SK-N-MC (cell line): ENCODE results near the gene PLA2G7.
"Not testable (repeated sequence)": the region's sequence is repeated elsewhere in the genome, so short reads cannot be mapped to it uniquely, and the experiment has no call there.

Source experiments
- DNase-seq: peaks from one replicate; pipeline ENCODE4 v3.0.0-alpha.2; 2011; ENCODE audit warnings: low read depth, low spot score
- H3K27ac ChIP-seq: fragments of 200-600 bp; sonication (generic); 2 replicates; pipeline ENCODE4 v1.5.1; 2016; ENCODE audit warnings: mixed run types
- H3K36me3 ChIP-seq: fragments of 200-600 bp; sonication (generic); 2 replicates; pipeline ENCODE4 v1.6.1; 2017; ENCODE audit warnings: antibody characterized with exemption, low read length, mixed read lengths; ENCODE audit not compliant: insufficient read depth
- H3K4me3 ChIP-seq: fragments of 200-600 bp; sonication (generic); 2 replicates; pipeline ENCODE4 v1.5.1; 2016
- H3K9ac ChIP-seq: fragments of 200-600 bp; sonication (generic); 2 replicates; pipeline ENCODE4 v1.8.0; 2017; ENCODE audit warnings: mixed run types, mixed read lengths; ENCODE audit not compliant: insufficient read length
- H3K9me3 ChIP-seq: fragments of 200-600 bp; sonication (generic); 2 replicates; pipeline ENCODE4 v1.6.1; 2017; ENCODE audit warnings: low read depth, mild to moderate bottlenecking, antibody characterized with exemption, low read length, moderate library complexity, mixed read lengths
- EZH2 ChIP-seq: fragments of 200-600 bp; sonication (generic); IDR thresholded peaks from one replicate; pipeline ENCODE4 v1.6.1; 2017; ENCODE audit warnings: antibody characterized with exemption
- FOXP2 ChIP-seq: optimal IDR thresholded peaks from 2 replicates; pipeline ENCODE3; 2011; ENCODE audit warnings: mild to moderate bottlenecking, moderate library complexity; ENCODE audit not compliant: insufficient read depth; ENCODE audit errors: extremely low read length, control extremely low read depth
- POLR2AphosphoS5 ChIP-seq: IDR thresholded peaks from 2 replicates; pipeline ENCODE4 v1.6.1; 2012; ENCODE audit warnings: mild to moderate bottlenecking, low read depth, low read length, borderline replicate concordance

The PLA2G7 gene

GRCh38 chr6:46756469-46757213 lies 21.5 kb upstream of the PLA2G7 start:
- TF ChIP-seq FOXP2 (no peak), POLR2AphosphoS5 (no peak), EZH2 (no peak)
- Histone ChIP-seq H3K36me3 (no peaks in the 10 kb centered on the region), H3K9me3 (no peaks in the 10 kb centered on the region), H3K9ac (no peak overlapping the region), H3K4me3 (no peak overlapping the region), H3K27ac (no peak overlapping the region)
- no peak for DNase-seq

- no peak overlapping the region for H3K9ac ChIP-seq
- TF ChIP-seq FOXP2 (no peak), EZH2 (no peak), POLR2AphosphoS5 (no peak)
- no peaks in the 10 kb centered on the region for H3K9me3 ChIP-seq
- DNase-seq = no peak
- no peak overlapping the region for H3K27ac ChIP-seq
- H3K36me3 ChIP-seq = no peaks in the 10 kb centered on the region
- no peak overlapping the region for H3K4me3 ChIP-seq
These were observed 20.7 kb upstream of the PLA2G7 start for GRCh38 chr6:46755865-46756264.

GRCh38 chr6:46751658-46752057 lies 16.5 kb upstream of the PLA2G7 start:
- DNase-seq = no peak
- H3K4me3 ChIP-seq = no peak overlapping the region
- no peak for TF ChIP-seq EZH2
- TF ChIP-seq POLR2AphosphoS5 = no peak
- TF ChIP-seq FOXP2 = no peak
- no peaks in the 10 kb centered on the region for H3K36me3 ChIP-seq
- H3K27ac ChIP-seq = no peak overlapping the region
- H3K9ac ChIP-seq = no peak overlapping the region
- H3K9me3 ChIP-seq = no peaks in the 10 kb centered on the region

GRCh38 chr6:46749731-46750130 lies 14.6 kb upstream of the PLA2G7 start:
- no peak for DNase-seq
- no peak overlapping the region for H3K9ac ChIP-seq
- H3K4me3 ChIP-seq = no peak overlapping the region
- no peak overlapping the region for H3K27ac ChIP-seq
- no peaks in the 10 kb centered on the region for H3K9me3 ChIP-seq
- TF ChIP-seq FOXP2 (no peak), POLR2AphosphoS5 (no peak)
- H3K36me3 ChIP-seq = no peaks in the 10 kb centered on the region

- Histone ChIP-seq H3K27ac (no peak overlapping the region), H3K36me3 (no peaks in the 10 kb centered on the region), H3K9me3 (no peaks in the 10 kb centered on the region), H3K4me3 (no peak overlapping the region), H3K9ac (no peak overlapping the region)
- no peak for TF ChIP-seq POLR2AphosphoS5
- TF ChIP-seq EZH2 = no peak
- TF ChIP-seq FOXP2 = no peak
- DNase-seq = no peak
These were observed 13.8 kb upstream of the PLA2G7 start for GRCh38 chr6:46748940-46749503.

GRCh38 chr6:46746696-46747095 lies 11.5 kb upstream of the PLA2G7 start, which contains the start of gene ANKRD66:
Gene ANKRD66 (plus strand): TSS chr6:46746933. CDS start chr6:46751949, 5,016 bp downstream.
- Histone ChIP-seq H3K4me3 (no peak within 1 kb of the TSS), H3K9ac (no peak within 1 kb of the TSS), H3K9me3 (no peaks in the 10 kb centered on the region), H3K27ac (no peak within 1 kb of the TSS), H3K36me3 (no peaks in the 10 kb centered on the region)
- TF ChIP-seq FOXP2 (no peak), EZH2 (no peak), POLR2AphosphoS5 (no peak)
- DNase-seq = no peak

- TF ChIP-seq EZH2 (no peak), POLR2AphosphoS5 (no peak), FOXP2 (no peak)
- no peaks in the 10 kb centered on the region for H3K9me3 ChIP-seq
These were observed 10.8 kb upstream of the PLA2G7 start for GRCh38 chr6:46745973-46746372.

GRCh38 chr6:46744159-46744725 lies 9.1 kb upstream of the PLA2G7 start:
- not testable (repeated sequence) for H3K9ac ChIP-seq, H3K9me3 ChIP-seq, H3K27ac ChIP-seq, H3K36me3 ChIP-seq, DNase-seq, H3K4me3 ChIP-seq

More at GRCh38 chr6:46745973-46746372, 10.8 kb upstream of the PLA2G7 start:
- Histone ChIP-seq H3K4me3 (no peak overlapping the region), H3K36me3 (no peaks in the 10 kb centered on the region), H3K27ac (no peak overlapping the region), H3K9ac (no peak overlapping the region)
- no peak for DNase-seq
